A673 (cell line): ENCODE data around the gene SRM. TPM values are rescaled to one million over a fixed set of nuclear protein-coding genes. Genes with fewer than 3 reads are reported as not detected.
"Not testable (repeated sequence)": the region's sequence is repeated elsewhere in the genome, so short reads cannot be mapped to it uniquely, and the experiment has no call there.

Experiments
- BruUV-seq: library from RNA; stranded (reverse); fragments of 400-500 nt; replicated peaks from 2 replicates; lab custom pipeline; 2021; lab: Mats Ljungman, UMichigan
- CTCF ChIA-PET: fragments of 300-600 bp; sonication (Branson Sonifier 250); formaldehyde crosslinking; loops from one replicate; lab custom pipeline; 2022; ENCODE audit warnings: antibody characterized with exemption; lab: Charles Lee
- POLR2A ChIA-PET: fragments of 300-600 bp; sonication (Branson Sonifier 250); formaldehyde crosslinking; loops from one replicate; lab custom pipeline; 2022; ENCODE audit warnings: antibody characterized with exemption; ENCODE audit not compliant: low non-redundant PET; lab: Charles Lee
- DNase-seq: peaks from one replicate; pipeline ENCODE4 v3.0.0-alpha.2; 2015; ENCODE audit warnings: low spot score
- H3K27ac ChIP-seq: fragments of 200-600 bp; sonication (generic); 2 replicates; pipeline ENCODE4 v1.5.1; 2016; ENCODE audit warnings: mixed run types, low read depth, mild to moderate bottlenecking, mixed read lengths, antibody characterized with exemption, low read length; ENCODE audit not compliant: poor library complexity, severe bottlenecking
- H3K27me3 ChIP-seq: fragments of 200-600 bp; sonication (generic); replicated peaks from 2 replicates; pipeline ENCODE4 v1.6.1; 2017; ENCODE audit warnings: mixed run types, low read depth, mild to moderate bottlenecking, mixed read lengths, antibody characterized with exemption, low read length; ENCODE audit not compliant: insufficient read depth, poor library complexity
- H3K36me3 ChIP-seq: fragments of 200-600 bp; sonication (generic); 2 replicates; pipeline ENCODE4 v1.6.1; 2016; ENCODE audit warnings: mixed run types, mild to moderate bottlenecking, mixed read lengths, antibody characterized with exemption, low read length; ENCODE audit not compliant: insufficient read depth, poor library complexity, severe bottlenecking
- H3K4me1 ChIP-seq: fragments of 200-600 bp; sonication (generic); 2 replicates; pipeline ENCODE4 v1.6.1; 2017; ENCODE audit warnings: mixed run types, mild to moderate bottlenecking, mixed read lengths, antibody characterized with exemption, low read length; ENCODE audit not compliant: insufficient read depth, poor library complexity, severe bottlenecking
- H3K4me3 ChIP-seq: fragments of 200-600 bp; sonication (generic); 2 replicates; pipeline ENCODE4 v1.5.1; 2016; ENCODE audit warnings: low read depth, mixed run types, mild to moderate bottlenecking, mixed read lengths, low read length; ENCODE audit not compliant: poor library complexity, severe bottlenecking
- H3K9me3 ChIP-seq: fragments of 200-600 bp; sonication (generic); 2 replicates; pipeline ENCODE4 v1.6.1; 2016; ENCODE audit warnings: mixed run types, low read depth, mild to moderate bottlenecking, mixed read lengths, antibody characterized with exemption, low read length; ENCODE audit not compliant: poor library complexity, severe bottlenecking
- EZH2 ChIP-seq: fragments of 200-600 bp; sonication (generic); IDR thresholded peaks from 2 replicates; pipeline ENCODE4 v1.6.1; 2017; ENCODE audit warnings: borderline replicate concordance, low read depth, mild to moderate bottlenecking, mixed read lengths, antibody characterized with exemption, low read length; ENCODE audit not compliant: poor library complexity, severe bottlenecking
- intact Hi-C: fragments of 100-400 bp; cut with micrococcal nuclease; formaldehyde crosslinking; loops from one replicate; pipeline ENCODE4 v1.10.0; 2022; ENCODE audit not compliant: unreplicated experiment
- total RNA-seq: library from RNA; stranded (reverse); gene quantifications from 2 replicates; pipeline ENCODE4 v1.2.3, GENCODE V29; 2021
- TF ChIP-seq, protein P1 (sequence below): fragments of 300-800, 200-600 bp; sonication (generic); conservative IDR thresholded peaks from 2 replicates; pipeline ENCODE4 v1.5.1; 2017; ENCODE audit warnings: low read depth, mild to moderate bottlenecking, antibody characterized with exemption, low read length, moderate library complexity, mixed read lengths

The SRM gene
- total RNA-seq, 1 experiment from 2014 or later, result 206 TPM

DNA sequence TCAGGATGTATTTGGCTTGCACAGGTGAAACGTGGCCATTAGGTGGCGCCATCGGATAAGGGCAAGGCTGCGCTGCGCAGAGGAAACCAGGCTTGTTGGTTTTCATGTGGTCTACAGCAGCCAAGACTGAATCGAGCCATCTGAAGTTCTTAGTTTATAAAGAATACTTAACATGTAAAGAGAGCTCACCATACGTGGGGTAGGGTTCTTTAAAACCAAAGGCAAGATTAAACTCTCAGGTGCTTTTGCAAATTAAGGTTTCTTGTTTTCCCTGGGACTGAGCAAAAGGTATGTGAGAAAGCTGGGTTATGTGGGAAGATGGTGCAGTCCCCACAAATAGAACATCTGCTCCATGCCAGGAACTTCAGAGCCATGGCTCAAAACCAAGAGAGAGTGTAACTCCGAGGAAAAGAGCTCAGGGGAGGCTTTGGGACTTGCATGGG, 22.1 kb downstream of the SRM start:
- no peak overlapping the region for H3K27ac ChIP-seq
- H3K4me1 ChIP-seq, result no peaks in the 10 kb centered on the region
- H3K4me3 ChIP-seq, result no peak overlapping the region
- DNase-seq, result peak; percentile 90
- no peaks in the 10 kb centered on the region for H3K27me3 ChIP-seq
- CTCF ChIA-PET, result interaction anchor here (0.5 to 1.8 kb wide), 15 partner anchors 9 to 1042 kb away, joined by 3 to 21 read pairs (median 5); partner anchors contain the start of gene MASP2
- no peaks in the 10 kb centered on the region for H3K36me3 ChIP-seq
- TF ChIP-seq, protein P1, sequence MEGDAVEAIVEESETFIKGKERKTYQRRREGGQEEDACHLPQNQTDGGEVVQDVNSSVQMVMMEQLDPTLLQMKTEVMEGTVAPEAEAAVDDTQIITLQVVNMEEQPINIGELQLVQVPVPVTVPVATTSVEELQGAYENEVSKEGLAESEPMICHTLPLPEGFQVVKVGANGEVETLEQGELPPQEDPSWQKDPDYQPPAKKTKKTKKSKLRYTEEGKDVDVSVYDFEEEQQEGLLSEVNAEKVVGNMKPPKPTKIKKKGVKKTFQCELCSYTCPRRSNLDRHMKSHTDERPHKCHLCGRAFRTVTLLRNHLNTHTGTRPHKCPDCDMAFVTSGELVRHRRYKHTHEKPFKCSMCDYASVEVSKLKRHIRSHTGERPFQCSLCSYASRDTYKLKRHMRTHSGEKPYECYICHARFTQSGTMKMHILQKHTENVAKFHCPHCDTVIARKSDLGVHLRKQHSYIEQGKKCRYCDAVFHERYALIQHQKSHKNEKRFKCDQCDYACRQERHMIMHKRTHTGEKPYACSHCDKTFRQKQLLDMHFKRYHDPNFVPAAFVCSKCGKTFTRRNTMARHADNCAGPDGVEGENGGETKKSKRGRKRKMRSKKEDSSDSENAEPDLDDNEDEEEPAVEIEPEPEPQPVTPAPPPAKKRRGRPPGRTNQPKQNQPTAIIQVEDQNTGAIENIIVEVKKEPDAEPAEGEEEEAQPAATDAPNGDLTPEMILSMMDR, result peak; percentile 99
- no peak for TF ChIP-seq EZH2
- POLR2A ChIA-PET, result no interaction called here
- BruUV-seq, result no TSS peak
- intact Hi-C loops, result loop anchor here (1.0 kb wide), 1 partner anchor 605 kb away; no protein-coding TSS in a partner anchor
- H3K9me3 ChIP-seq, result no peaks in the 10 kb centered on the region

DNA sequence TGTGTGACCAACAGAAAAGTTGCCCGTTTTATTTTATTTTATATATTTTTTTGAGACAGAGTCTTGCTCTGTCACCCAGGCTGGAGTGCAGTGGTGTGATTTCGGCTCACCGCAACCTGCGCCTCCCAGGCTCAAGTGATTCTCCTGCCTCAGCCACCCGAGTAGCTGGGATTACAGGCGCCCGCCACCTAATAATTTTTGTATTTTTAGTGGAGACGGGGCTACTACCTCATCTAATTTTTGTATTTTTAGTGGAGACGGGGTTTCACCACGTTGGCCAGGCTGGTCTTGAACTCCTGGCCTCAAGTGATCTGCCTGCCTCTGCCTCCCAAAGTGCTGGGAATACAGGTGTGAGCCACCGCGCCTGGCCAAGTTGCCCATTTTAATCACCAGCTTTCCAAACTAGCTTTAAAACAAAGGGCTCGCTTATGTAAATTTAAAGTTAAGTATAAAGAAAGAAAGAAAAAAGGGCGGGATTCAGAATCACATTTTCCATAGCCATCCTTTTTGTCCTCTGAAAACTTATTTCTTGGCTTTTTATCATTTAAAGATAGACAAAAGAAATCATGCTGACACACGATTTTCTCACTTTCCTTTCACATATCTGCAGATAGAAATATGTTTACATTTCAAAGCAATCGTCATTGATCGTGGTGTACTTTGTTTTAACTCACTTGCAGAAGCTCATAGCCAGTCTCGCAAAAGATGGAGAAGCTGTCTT, 22.6 kb downstream of the SRM start:
- H3K4me1 ChIP-seq, POLR2A ChIA-PET, H3K27ac ChIP-seq, H3K9me3 ChIP-seq, H3K4me3 ChIP-seq, H3K27me3 ChIP-seq, BruUV-seq, H3K36me3 ChIP-seq, DNase-seq: not testable (repeated sequence)
- CTCF ChIA-PET, result interaction anchor here (0.5 to 1.8 kb wide), 11 partner anchors 9 to 1042 kb away, joined by 3 to 21 read pairs (median 5); partner anchors contain the start of gene MASP2
- intact Hi-C loops, result loop anchor here (1.0 kb wide), 1 partner anchor 605 kb away; no protein-coding TSS in a partner anchor

DNA sequence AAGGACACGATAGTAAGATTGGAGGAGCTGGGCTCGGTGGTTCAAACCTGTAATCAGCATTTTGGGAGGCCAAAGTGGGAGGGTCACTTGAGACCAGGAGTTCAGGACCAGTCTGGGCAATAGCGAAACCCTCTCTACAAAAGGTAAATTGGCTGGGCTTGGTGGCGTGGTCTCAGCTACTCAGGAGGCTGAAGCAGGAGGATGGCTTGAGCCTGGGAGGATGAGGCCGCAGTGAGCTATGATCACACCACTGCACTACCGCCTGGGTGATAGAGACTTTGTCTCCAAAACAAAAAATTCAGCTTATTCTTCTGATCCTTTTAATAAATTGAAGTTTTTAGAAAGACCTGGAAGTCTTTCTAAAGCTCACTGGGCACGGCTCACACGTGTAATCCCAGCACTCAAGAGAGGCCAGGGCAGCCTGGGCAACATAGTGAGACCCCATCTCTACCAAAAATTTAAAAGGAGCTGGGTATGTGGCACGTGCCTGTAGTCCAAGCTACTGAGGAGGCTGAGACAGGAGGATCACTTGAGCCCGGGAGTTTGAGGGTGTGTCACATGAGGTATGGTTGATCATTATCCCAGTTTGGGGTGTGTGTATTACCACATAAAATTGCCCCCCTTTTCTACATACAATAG, 28.1 kb downstream of the SRM start:
- intact Hi-C loops, result no loop called here

More for the DNA sequence above, 28.1 kb downstream of the SRM start:
- no TSS peak for BruUV-seq
- TF ChIP-seq, protein P1, result no peak
- TF ChIP-seq EZH2, result no peak
- H3K9me3 ChIP-seq, result no peaks in the 10 kb centered on the region
- no peaks in the 10 kb centered on the region for H3K27me3 ChIP-seq
- POLR2A ChIA-PET, result no interaction called here
- CTCF ChIA-PET, result interaction anchor here (0.6 kb wide), 1 partner anchor 611 kb away, joined by 3 read pairs; no protein-coding TSS in a partner anchor
- H3K4me1 ChIP-seq, result no peaks in the 10 kb centered on the region
- H3K27ac ChIP-seq, result no peak overlapping the region
- no peak for DNase-seq
- H3K4me3 ChIP-seq, result no peak overlapping the region
- H3K36me3 ChIP-seq, result peaks cover 5% of the 10 kb centered on the region
